AG04450 (cell line): ENCODE results near the gene CSH2. TPM values are rescaled to one million over a fixed set of nuclear protein-coding genes. Genes with fewer than 3 reads are reported as not detected.
"Not testable (repeated sequence)": the region's sequence is repeated elsewhere in the genome, so short reads cannot be mapped to it uniquely, and the experiment has no call there.

Source experiments
- CTCF ChIA-PET: fragments of 300-600, 350-600 bp; formaldehyde crosslinking; extraction: SDS; loops from one replicate; lab custom pipeline; 2022; ENCODE audit warnings: antibody characterized with exemption, inconsistent platforms; lab: Charles Lee
- POLR2A ChIA-PET: fragments of 350-600 bp; formaldehyde crosslinking; extraction: SDS; loops from one replicate; lab custom pipeline; 2021; ENCODE audit warnings: antibody characterized with exemption, inconsistent platforms; lab: Yijun Ruan, JAX
- DNase-seq: peaks from one replicate; pipeline ENCODE4 v3.0.0-alpha.2; 2011; ENCODE audit warnings: low read depth, low spot score
- H3K27ac ChIP-seq: one replicate; pipeline ENCODE4 v1.5.1; 2012; ENCODE audit warnings: low read depth, low read length, control low read depth
- H3K27me3 ChIP-seq: one replicate; pipeline ENCODE4 v1.6.0; 2012; ENCODE audit warnings: low read length; ENCODE audit not compliant: control insufficient read depth, insufficient read depth
- H3K4me3 ChIP-seq: 2 replicates; pipeline ENCODE4 v1.5.1; 2011; ENCODE audit warnings: mild to moderate bottlenecking, low read depth, low read length, control low read depth
- H3K9me3 ChIP-seq: 2 replicates; pipeline ENCODE4 v1.5.1; 2012; ENCODE audit warnings: low read length; ENCODE audit not compliant: control insufficient read depth, insufficient read depth
- CTCF ChIP-seq: IDR thresholded peaks from 2 replicates; pipeline ENCODE4 v1.5.1; 2011; ENCODE audit warnings: low read depth, low read length, control low read depth, inconsistent platforms
- polyA plus RNA-seq: library from polyadenylated mRNA; depleted of rRNA; stranded (reverse); fragments of >200 nt; gene quantifications from 2 replicates; pipeline ENCODE4 v1.2.3, GENCODE V29; 2011

CSH2 gene
- polyA plus RNA-seq, 1 experiment = not detected

- Histone ChIP-seq H3K27me3 (peaks cover 4% of the 10 kb centered on the region), H3K27ac (no peak within 1 kb of the TSS), H3K4me3 (no peak within 1 kb of the TSS), H3K9me3 (no peaks in the 10 kb centered on the region)
- POLR2A ChIA-PET = no interaction called here
- DNase-seq = no peak
- CTCF ChIA-PET = interaction anchor here (1.0 to 1.4 kb wide), 3 partner anchors 13 to 99 kb away, joined by 3 to 6 read pairs (median 3); no protein-coding TSS in a partner anchor
- TF ChIP-seq CTCF = peak; percentile 58
Measured at GRCh38 chr17:63881935-63882601, 8.6 kb upstream of the CSH2 start, which contains the start of gene GH2. Gene GH2 (minus strand): TSS chr17:63881944. CDS start chr17:63881801, 143 bp downstream.

GRCh38 chr17:63881337-63881736, 7.9 kb upstream of the CSH2 start:
- H3K27ac ChIP-seq, H3K27me3 ChIP-seq, H3K4me3 ChIP-seq, H3K9me3 ChIP-seq, POLR2A ChIA-PET, DNase-seq: not testable (repeated sequence)
- CTCF ChIA-PET = interaction anchor here (1.0 to 1.4 kb wide), 3 partner anchors 12 to 100 kb away, joined by 3 to 6 read pairs (median 3); no protein-coding TSS in a partner anchor

GRCh38 chr17:63880706-63881105, 7.2 kb upstream of the CSH2 start:
- CTCF ChIA-PET = interaction anchor here (1.4 kb wide), 1 partner anchor 11 kb away, joined by 6 read pairs; no protein-coding TSS in a partner anchor
- POLR2A ChIA-PET = no interaction called here
- H3K27me3 ChIP-seq = peaks cover 4% of the 10 kb centered on the region
- H3K9me3 ChIP-seq = no peaks in the 10 kb centered on the region
- no peak for DNase-seq
- H3K4me3 ChIP-seq = no peak overlapping the region
- no peak overlapping the region for H3K27ac ChIP-seq
- no peak for TF ChIP-seq CTCF

GRCh38 chr17:63878413-63878812, 4.9 kb upstream of the CSH2 start:
- H3K9me3 ChIP-seq, CTCF ChIA-PET, H3K27me3 ChIP-seq, POLR2A ChIA-PET, H3K27ac ChIP-seq, H3K4me3 ChIP-seq, DNase-seq: not testable (repeated sequence)

- DNase-seq, H3K4me3 ChIP-seq, CTCF ChIA-PET, H3K27ac ChIP-seq, H3K9me3 ChIP-seq, POLR2A ChIA-PET, H3K27me3 ChIP-seq: not testable (repeated sequence)
Measured at GRCh38 chr17:63874693-63875092, 1.2 kb upstream of the CSH2 start.

- POLR2A ChIA-PET, H3K27ac ChIP-seq, H3K4me3 ChIP-seq, H3K27me3 ChIP-seq, CTCF ChIA-PET, H3K9me3 ChIP-seq, DNase-seq: not testable (repeated sequence)
Measured at GRCh38 chr17:63874061-63874626, 667 bp upstream of the CSH2 start.

- H3K9me3 ChIP-seq, H3K4me3 ChIP-seq, H3K27me3 ChIP-seq, CTCF ChIA-PET, POLR2A ChIA-PET, H3K27ac ChIP-seq, DNase-seq: not testable (repeated sequence)
Measured at GRCh38 chr17:63871646-63872365, 1.7 kb downstream of the CSH2 start.

GRCh38 chr17:63870292-63870665, 3.2 kb downstream of the CSH2 start:
- H3K9me3 ChIP-seq, H3K27me3 ChIP-seq, POLR2A ChIA-PET, DNase-seq, H3K4me3 ChIP-seq, H3K27ac ChIP-seq: not testable (repeated sequence)
- CTCF ChIA-PET = interaction anchor here (1.4 kb wide), 1 partner anchor 11 kb away, joined by 6 read pairs; the partner anchor contains the start of gene GH2
